Measurements from ENCODE around the gene TMEM127. TPM values are rescaled to one million over a fixed set of nuclear protein-coding genes. Genes with fewer than 3 reads are reported as not detected.

Gene TMEM127
- total RNA-seq, 1 donor: 55.0 TPM

GRCh38 chr2:96240341-96241038 lies 25.3 kb downstream of the TMEM127 start:
- no peak overlapping the region for H3K4me3 ChIP-seq (ENCODE audit: insufficient read depth, low read length)
- no peaks in the 10 kb centered on the region for H3K27me3 ChIP-seq (ENCODE audit: insufficient read depth, low read length)
- H3K9me3 ChIP-seq (ENCODE audit: low read depth, low read length): no peaks in the 10 kb centered on the region
- no peak for TF ChIP-seq CTCF (IDR thresholded peaks at IDR 0.05; ENCODE audit: extremely low read depth, low read depth, low read length)
- H2AFZ ChIP-seq (ENCODE audit: low read length): no peak overlapping the region
- H4K20me1 ChIP-seq (ENCODE audit: insufficient read depth, low read length): no peaks in the 10 kb centered on the region
- no peak overlapping the region for H3K4me2 ChIP-seq (ENCODE audit: insufficient read depth, low read length)
- H3K4me1 ChIP-seq (ENCODE audit: insufficient read depth, low read length): peaks cover 16% of the 10 kb centered on the region
- DNase-seq (ENCODE audit: insufficient read length, low spot score, missing footprints): no peak
- H3K79me2 ChIP-seq (ENCODE audit: insufficient read depth, low read length): no peaks in the 10 kb centered on the region
- no peaks in the 10 kb centered on the region for H3K36me3 ChIP-seq (ENCODE audit: insufficient read depth, low read length)
- H3K27ac ChIP-seq (ENCODE audit: low read depth, low read length): no peak overlapping the region

GRCh38 chr2:96239745-96240264 lies 26.0 kb downstream of the TMEM127 start:
- no peak for TF ChIP-seq CTCF (IDR thresholded peaks at IDR 0.05; ENCODE audit: extremely low read depth, low read depth, low read length)
- no peak overlapping the region for H3K4me3 ChIP-seq (ENCODE audit: insufficient read depth, low read length)
- no peaks in the 10 kb centered on the region for H3K9me3 ChIP-seq (ENCODE audit: low read depth, low read length)
- H3K27ac ChIP-seq (ENCODE audit: low read depth, low read length): no peak overlapping the region
- H3K4me2 ChIP-seq (ENCODE audit: insufficient read depth, low read length): no peak overlapping the region
- DNase-seq (ENCODE audit: insufficient read length, low spot score, missing footprints): no peak
- no peak overlapping the region for H2AFZ ChIP-seq (ENCODE audit: low read length)
- H4K20me1 ChIP-seq (ENCODE audit: insufficient read depth, low read length): no peaks in the 10 kb centered on the region
- no peaks in the 10 kb centered on the region for H3K79me2 ChIP-seq (ENCODE audit: insufficient read depth, low read length)
- H3K4me1 ChIP-seq (ENCODE audit: insufficient read depth, low read length): peaks cover 16% of the 10 kb centered on the region
- no peaks in the 10 kb centered on the region for H3K36me3 ChIP-seq (ENCODE audit: insufficient read depth, low read length)
- no peaks in the 10 kb centered on the region for H3K27me3 ChIP-seq (ENCODE audit: insufficient read depth, low read length)

GRCh38 chr2:96239091-96239490 lies 26.7 kb downstream of the TMEM127 start:
- no peak for DNase-seq (ENCODE audit: insufficient read length, low spot score, missing footprints)
- TF ChIP-seq CTCF (IDR thresholded peaks at IDR 0.05; ENCODE audit: extremely low read depth, low read depth, low read length): no peak
- no peaks in the 10 kb centered on the region for H3K27me3 ChIP-seq (ENCODE audit: insufficient read depth, low read length)

GRCh38 chr2:96238266-96238665 lies 27.5 kb downstream of the TMEM127 start:
- no peak overlapping the region for H3K4me2 ChIP-seq (ENCODE audit: insufficient read depth, low read length)
- no peaks in the 10 kb centered on the region for H3K36me3 ChIP-seq (ENCODE audit: insufficient read depth, low read length)
- TF ChIP-seq CTCF (IDR thresholded peaks at IDR 0.05; ENCODE audit: extremely low read depth, low read depth, low read length): no peak
- no peak overlapping the region for H3K4me3 ChIP-seq (ENCODE audit: insufficient read depth, low read length)
- H3K79me2 ChIP-seq (ENCODE audit: insufficient read depth, low read length): no peaks in the 10 kb centered on the region
- no peaks in the 10 kb centered on the region for H3K27me3 ChIP-seq (ENCODE audit: insufficient read depth, low read length)
- H4K20me1 ChIP-seq (ENCODE audit: insufficient read depth, low read length): peaks cover 3% of the 10 kb centered on the region
- no peak overlapping the region for H3K27ac ChIP-seq (ENCODE audit: low read depth, low read length)
- no peak for DNase-seq (ENCODE audit: insufficient read length, low spot score, missing footprints)
- H2AFZ ChIP-seq (ENCODE audit: low read length): no peak overlapping the region
- H3K9me3 ChIP-seq (ENCODE audit: low read depth, low read length): no peaks in the 10 kb centered on the region
- H3K4me1 ChIP-seq (ENCODE audit: insufficient read depth, low read length): peaks cover 16% of the 10 kb centered on the region

More at GRCh38 chr2:96239091-96239490, 26.7 kb downstream of the TMEM127 start:
- Histone ChIP-seq H3K4me1 (ENCODE audit: insufficient read depth, low read length) (peaks cover 16% of the 10 kb centered on the region), H3K79me2 (ENCODE audit: insufficient read depth, low read length) (no peaks in the 10 kb centered on the region), H2AFZ (ENCODE audit: low read length) (no peak overlapping the region), H3K27ac (ENCODE audit: low read depth, low read length) (no peak overlapping the region), H4K20me1 (ENCODE audit: insufficient read depth, low read length) (no peaks in the 10 kb centered on the region), H3K9me3 (ENCODE audit: low read depth, low read length) (no peaks in the 10 kb centered on the region), H3K4me3 (ENCODE audit: insufficient read depth, low read length) (no peak overlapping the region), H3K36me3 (ENCODE audit: insufficient read depth, low read length) (no peaks in the 10 kb centered on the region), H3K4me2 (ENCODE audit: insufficient read depth, low read length) (no peak overlapping the region)

Measured in osteoblast (primary cell).